K562 (cell line): Measurements from ENCODE around the gene CNNM4. TPM values are rescaled to one million over a fixed set of nuclear protein-coding genes. Genes with fewer than 3 reads are reported as not detected.

ENCODE experiments used
- CEBPB ChIP-seq: fragments of 450-650 bp; IDR thresholded peaks from 2 replicates; pipeline ENCODE4 v1.6.1; 2016; ENCODE audit warnings: missing genetic modification characterization, missing compliant biosample characterization
- GABPB1 ChIP-seq: sonication (generic); formaldehyde crosslinking; IDR thresholded peaks from 2 replicates; pipeline ENCODE4 v1.8.0; 2022; ENCODE audit warnings: mild to moderate bottlenecking, missing genetic modification reagents
- MAZ ChIP-seq, 2 experiments: fragments of 450-650 bp in 1 of 2; sonication (generic) in 1 of 2; formaldehyde crosslinking; IDR thresholded peaks in 1 of 2; conservative IDR thresholded peaks in 1 of 2; 2 replicates each; pipeline versions ENCODE4 v1.4.0 to v1.5.0; 2020; ENCODE audit warnings: mild to moderate bottlenecking in 1 of 2, missing genetic modification reagents in 1 of 2
- RAD21 ChIP-seq, 2 experiments: fragments of 250-450 bp in 1 of 2; fragments of 450-650 bp in 1 of 2; sonication (Bioruptor Pico) in 1 of 2; formaldehyde crosslinking in 1 of 2; IDR thresholded peaks in 1 of 2; conservative IDR thresholded peaks in 1 of 2; 2 replicates each; pipeline versions ENCODE4 v1.4.0 to v1.8.0; 2020 to 2022; ENCODE audit warnings: mild to moderate bottlenecking in 2 of 2, moderate library complexity in 1 of 2
- ZBTB7A ChIP-seq: IDR thresholded peaks from 2 replicates; pipeline ENCODE4 v1.6.1; 2011; ENCODE audit warnings: low read depth, mild to moderate bottlenecking, low read length, moderate library complexity, borderline replicate concordance; ENCODE audit not compliant: control insufficient read depth
- polyA plus RNA-seq, 8 experiments: library from polyadenylated mRNA; depleted of rRNA in 4 of 8; stranded (reverse) in 5 of 8; unstranded in 3 of 8; fragments of >200 nt; fragmentation: Nextera tagmentation in 2 of 8; fragmentation: Illumina TruSeq in 1 of 8; extraction: Ambion mirVana in 2 of 8; extraction: Trizol in 1 of 8; gene quantifications; 2 replicates each; pipeline versions ENCODE4 v1.2.1 to v1.2.3, GENCODE V29; 2011 to 2014; ENCODE audit warnings: inconsistent platforms in 1 of 8, missing spikeins in 1 of 8
- total RNA-seq, 7 experiments: library from RNA; depleted of rRNA in 6 of 7; stranded (reverse); fragments of >200 nt in 6 of 7; fragmentation: Illumina TruSeq in 2 of 7; extraction: Trizol in 2 of 7; gene quantifications; 2 replicates each; pipeline versions ENCODE4 v1.2.1 to v1.2.3, GENCODE V29; 2011 to 2021; ENCODE audit warnings: low replicate concordance in 1 of 7
- TF ChIP-seq, protein P1 (sequence below), 3 experiments: fragments of 200-800 bp in 1 of 3; sonication (Bioruptor generic) in 1 of 3; sonication (generic) in 1 of 3; formaldehyde crosslinking in 1 of 3; IDR thresholded peaks; 2 replicates each; pipeline versions ENCODE4 v1.6.1 to v1.8.0; 2016 to 2022; ENCODE audit warnings: mild to moderate bottlenecking in 2 of 3, missing compliant biosample characterization in 2 of 3, missing genetic modification characterization in 2 of 3, missing genetic modification reagents in 1 of 3
- TF ChIP-seq, protein P2 (sequence below), 2 experiments: fragments of 200-800 bp in 1 of 2; sonication (Bioruptor generic) in 1 of 2; sonication (generic) in 1 of 2; formaldehyde crosslinking in 1 of 2; IDR thresholded peaks in 1 of 2; conservative IDR thresholded peaks in 1 of 2; 2 replicates each; pipeline versions ENCODE4 v1.5.0 to v1.6.1; 2016 to 2020; ENCODE audit warnings: missing compliant biosample characterization in 1 of 2, missing genetic modification characterization in 1 of 2, missing genetic modification reagents in 1 of 2
- TF ChIP-seq, protein P3 (sequence below), 3 experiments: IDR thresholded peaks in 2 of 3; conservative IDR thresholded peaks in 1 of 3; 2 replicates each; pipeline ENCODE4 v1.5.1; 2011 to 2012; ENCODE audit warnings: low read length in 3 of 3, mild to moderate bottlenecking in 3 of 3, control low read depth in 2 of 3, improper control_type of control experiment in 1 of 3, inconsistent platforms in 1 of 3, low read depth in 1 of 3, mixed read lengths in 1 of 3, moderate library complexity in 1 of 3; ENCODE audit not compliant: insufficient read depth in 2 of 3
- TF ChIP-seq, protein P4 (sequence below), 2 experiments: fragments of 450-650 bp; formaldehyde crosslinking in 1 of 2; IDR thresholded peaks; 2 replicates each; pipeline versions ENCODE4 v1.4.0 to v1.6.1; 2014 to 2020; ENCODE audit warnings: mild to moderate bottlenecking in 2 of 2, borderline replicate concordance in 1 of 2, low read depth in 1 of 2

CNNM4 gene
- total and polyA plus RNA-seq, 9 of the 15 experiments (the other 6 are each of a cell fraction or from before 2014, with no cell fraction given): 0.96 to 6.3 (median 2.8) TPM

DNA sequence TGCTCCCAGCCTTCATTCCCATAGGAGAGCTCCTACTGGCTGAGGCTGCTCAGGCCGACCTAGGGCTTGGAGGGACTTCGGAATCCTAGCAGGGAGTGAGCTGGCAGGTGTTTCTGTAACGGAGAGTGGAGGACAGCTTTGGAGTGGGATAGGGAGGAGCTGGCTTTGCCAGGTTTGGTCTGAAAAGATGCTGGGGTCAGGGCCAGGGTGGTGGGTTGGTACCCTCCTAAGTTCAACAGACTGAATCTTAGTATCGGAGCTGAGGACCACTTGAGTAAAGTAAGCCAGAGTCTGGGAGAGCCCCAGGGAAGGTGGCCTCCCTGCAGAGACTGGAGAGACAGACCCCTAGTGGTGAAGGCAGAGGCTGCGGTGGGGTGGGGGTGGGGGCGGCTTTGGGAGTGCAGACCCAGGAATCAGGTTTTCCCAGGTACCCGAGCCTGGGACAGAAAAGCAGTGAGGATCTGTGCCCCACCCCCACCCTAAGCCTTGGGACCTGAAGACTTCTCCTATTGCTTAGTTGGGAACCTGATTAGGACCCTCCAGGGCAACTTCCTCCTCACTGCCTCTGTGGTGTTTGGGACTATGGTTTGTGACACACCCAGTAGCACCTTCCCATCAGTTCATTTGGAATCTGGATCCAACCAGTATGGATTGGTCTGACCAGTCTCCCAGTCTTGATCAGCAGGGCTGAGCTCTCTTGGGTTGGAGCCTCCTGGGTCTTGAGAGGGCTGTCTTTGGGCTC lies 3.0 kb downstream of the CNNM4 start (continued):
- TF ChIP-seq, protein P1, sequence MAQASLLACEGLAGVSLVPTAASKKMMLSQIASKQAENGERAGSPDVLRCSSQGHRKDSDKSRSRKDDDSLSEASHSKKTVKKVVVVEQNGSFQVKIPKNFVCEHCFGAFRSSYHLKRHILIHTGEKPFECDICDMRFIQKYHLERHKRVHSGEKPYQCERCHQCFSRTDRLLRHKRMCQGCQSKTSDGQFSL (CRISPR knock-in tag; IDR thresholded peaks at IDR 0.05): 0 out of 2 replicates have a peak, but pooled peaks have one; percentile 19
- TF ChIP-seq, protein P1 (tag; IDR thresholded peaks at IDR 0.05): no peak
- TF ChIP-seq GABPB1 (CRISPR knock-in tag) (0 out of 2 replicates have a peak, but pooled peaks have one; percentile 37), CEBPB (no peak), MAZ (CRISPR knock-in tag; conservative IDR thresholded peaks at IDR 0.05 in 1 of 2, IDR thresholded peaks at IDR 0.05 in 1 of 2) (peak; percentile 55 to 81; a peak in 3 of 4 replicates), ZBTB7A (peak; percentile 76; the same call in 1 of the 2 replicates), RAD21 (CRISPR knock-in tag; conservative IDR thresholded peaks at IDR 0.05 in 1 of 2, IDR thresholded peaks at IDR 0.05 in 1 of 2) (peak in 1 of 2 experiments; percentile 23; a peak in 1 of 4 replicates)
- TF ChIP-seq, protein P2, sequence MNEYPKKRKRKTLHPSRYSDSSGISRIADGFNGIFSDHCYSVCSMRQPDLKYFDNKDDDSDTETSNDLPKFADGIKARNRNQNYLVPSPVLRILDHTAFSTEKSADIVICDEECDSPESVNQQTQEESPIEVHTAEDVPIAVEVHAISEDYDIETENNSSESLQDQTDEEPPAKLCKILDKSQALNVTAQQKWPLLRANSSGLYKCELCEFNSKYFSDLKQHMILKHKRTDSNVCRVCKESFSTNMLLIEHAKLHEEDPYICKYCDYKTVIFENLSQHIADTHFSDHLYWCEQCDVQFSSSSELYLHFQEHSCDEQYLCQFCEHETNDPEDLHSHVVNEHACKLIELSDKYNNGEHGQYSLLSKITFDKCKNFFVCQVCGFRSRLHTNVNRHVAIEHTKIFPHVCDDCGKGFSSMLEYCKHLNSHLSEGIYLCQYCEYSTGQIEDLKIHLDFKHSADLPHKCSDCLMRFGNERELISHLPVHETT (CRISPR knock-in tag; conservative IDR thresholded peaks at IDR 0.05 in 1 of 2, IDR thresholded peaks at IDR 0.05 in 1 of 2): peak in 1 of 2 experiments; percentile 50; a peak in 1 of 4 replicates
- TF ChIP-seq, protein P3, sequence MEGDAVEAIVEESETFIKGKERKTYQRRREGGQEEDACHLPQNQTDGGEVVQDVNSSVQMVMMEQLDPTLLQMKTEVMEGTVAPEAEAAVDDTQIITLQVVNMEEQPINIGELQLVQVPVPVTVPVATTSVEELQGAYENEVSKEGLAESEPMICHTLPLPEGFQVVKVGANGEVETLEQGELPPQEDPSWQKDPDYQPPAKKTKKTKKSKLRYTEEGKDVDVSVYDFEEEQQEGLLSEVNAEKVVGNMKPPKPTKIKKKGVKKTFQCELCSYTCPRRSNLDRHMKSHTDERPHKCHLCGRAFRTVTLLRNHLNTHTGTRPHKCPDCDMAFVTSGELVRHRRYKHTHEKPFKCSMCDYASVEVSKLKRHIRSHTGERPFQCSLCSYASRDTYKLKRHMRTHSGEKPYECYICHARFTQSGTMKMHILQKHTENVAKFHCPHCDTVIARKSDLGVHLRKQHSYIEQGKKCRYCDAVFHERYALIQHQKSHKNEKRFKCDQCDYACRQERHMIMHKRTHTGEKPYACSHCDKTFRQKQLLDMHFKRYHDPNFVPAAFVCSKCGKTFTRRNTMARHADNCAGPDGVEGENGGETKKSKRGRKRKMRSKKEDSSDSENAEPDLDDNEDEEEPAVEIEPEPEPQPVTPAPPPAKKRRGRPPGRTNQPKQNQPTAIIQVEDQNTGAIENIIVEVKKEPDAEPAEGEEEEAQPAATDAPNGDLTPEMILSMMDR (IDR thresholded peaks at IDR 0.05 in 2 of 3, conservative IDR thresholded peaks at IDR 0.05 in 1 of 3; ENCODE audit: insufficient read depth in 2 of 3, low read depth in 1 of 3, low read length in 3 of 3): peak; percentile 62 to 67 (median 63)
- TF ChIP-seq, protein P4, sequence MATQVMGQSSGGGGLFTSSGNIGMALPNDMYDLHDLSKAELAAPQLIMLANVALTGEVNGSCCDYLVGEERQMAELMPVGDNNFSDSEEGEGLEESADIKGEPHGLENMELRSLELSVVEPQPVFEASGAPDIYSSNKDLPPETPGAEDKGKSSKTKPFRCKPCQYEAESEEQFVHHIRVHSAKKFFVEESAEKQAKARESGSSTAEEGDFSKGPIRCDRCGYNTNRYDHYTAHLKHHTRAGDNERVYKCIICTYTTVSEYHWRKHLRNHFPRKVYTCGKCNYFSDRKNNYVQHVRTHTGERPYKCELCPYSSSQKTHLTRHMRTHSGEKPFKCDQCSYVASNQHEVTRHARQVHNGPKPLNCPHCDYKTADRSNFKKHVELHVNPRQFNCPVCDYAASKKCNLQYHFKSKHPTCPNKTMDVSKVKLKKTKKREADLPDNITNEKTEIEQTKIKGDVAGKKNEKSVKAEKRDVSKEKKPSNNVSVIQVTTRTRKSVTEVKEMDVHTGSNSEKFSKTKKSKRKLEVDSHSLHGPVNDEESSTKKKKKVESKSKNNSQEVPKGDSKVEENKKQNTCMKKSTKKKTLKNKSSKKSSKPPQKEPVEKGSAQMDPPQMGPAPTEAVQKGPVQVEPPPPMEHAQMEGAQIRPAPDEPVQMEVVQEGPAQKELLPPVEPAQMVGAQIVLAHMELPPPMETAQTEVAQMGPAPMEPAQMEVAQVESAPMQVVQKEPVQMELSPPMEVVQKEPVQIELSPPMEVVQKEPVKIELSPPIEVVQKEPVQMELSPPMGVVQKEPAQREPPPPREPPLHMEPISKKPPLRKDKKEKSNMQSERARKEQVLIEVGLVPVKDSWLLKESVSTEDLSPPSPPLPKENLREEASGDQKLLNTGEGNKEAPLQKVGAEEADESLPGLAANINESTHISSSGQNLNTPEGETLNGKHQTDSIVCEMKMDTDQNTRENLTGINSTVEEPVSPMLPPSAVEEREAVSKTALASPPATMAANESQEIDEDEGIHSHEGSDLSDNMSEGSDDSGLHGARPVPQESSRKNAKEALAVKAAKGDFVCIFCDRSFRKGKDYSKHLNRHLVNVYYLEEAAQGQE (IDR thresholded peaks at IDR 0.05; ENCODE audit: borderline replicate concordance): peak; percentile 89
- TF ChIP-seq, protein P4 (CRISPR knock-in tag; IDR thresholded peaks at IDR 0.05; ENCODE audit: low read depth): no peak
